Breast epithelium (tissue), 3 donors: Measurements from ENCODE around the gene RHEB.

Source experiments
- POLR2A ChIP-seq: fragments of 450-650 bp; IDR thresholded peaks from one replicate; pipeline ENCODE4 v1.6.1; 2016; ENCODE audit warnings: antibody characterized with exemption, mild to moderate bottlenecking, moderate library complexity
- POLR2AphosphoS5 ChIP-seq, 3 donors: sonication (generic); formaldehyde crosslinking; IDR thresholded peaks; one replicate each; pipeline ENCODE4 v1.6.1; 2017; ENCODE audit warnings: antibody characterized with exemption in 3 of 3
- TF ChIP-seq, protein P1 (sequence below), 3 donors: fragments of 450-650 bp; IDR thresholded peaks; one replicate each; pipeline ENCODE4 v1.5.1; 2016 to 2017; ENCODE audit warnings: antibody characterized with exemption in 3 of 3, mild to moderate bottlenecking in 3 of 3, moderate library complexity in 3 of 3

DNA sequence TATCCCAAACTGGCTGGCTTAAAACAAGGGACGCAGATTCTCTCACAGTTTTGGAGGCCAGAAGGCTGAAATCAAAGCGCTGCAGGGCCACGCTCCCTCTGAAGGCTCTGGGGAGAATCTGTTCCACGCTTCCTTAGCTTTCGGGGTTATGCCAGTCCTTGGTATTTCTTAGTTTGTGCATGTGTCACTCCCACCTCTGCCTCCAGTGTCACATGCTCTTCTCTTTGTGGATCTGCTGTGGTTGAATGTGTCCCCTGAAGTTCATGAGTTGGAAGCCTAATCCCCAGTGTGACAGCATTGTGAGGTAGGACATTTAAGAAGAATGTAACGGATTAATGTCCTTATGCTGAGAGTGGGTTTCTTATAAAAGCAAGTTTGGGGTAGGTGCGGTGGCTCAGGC lies 29.4 kb upstream of the RHEB start:
- no peak for TF ChIP-seq POLR2A
- TF ChIP-seq, protein P1, sequence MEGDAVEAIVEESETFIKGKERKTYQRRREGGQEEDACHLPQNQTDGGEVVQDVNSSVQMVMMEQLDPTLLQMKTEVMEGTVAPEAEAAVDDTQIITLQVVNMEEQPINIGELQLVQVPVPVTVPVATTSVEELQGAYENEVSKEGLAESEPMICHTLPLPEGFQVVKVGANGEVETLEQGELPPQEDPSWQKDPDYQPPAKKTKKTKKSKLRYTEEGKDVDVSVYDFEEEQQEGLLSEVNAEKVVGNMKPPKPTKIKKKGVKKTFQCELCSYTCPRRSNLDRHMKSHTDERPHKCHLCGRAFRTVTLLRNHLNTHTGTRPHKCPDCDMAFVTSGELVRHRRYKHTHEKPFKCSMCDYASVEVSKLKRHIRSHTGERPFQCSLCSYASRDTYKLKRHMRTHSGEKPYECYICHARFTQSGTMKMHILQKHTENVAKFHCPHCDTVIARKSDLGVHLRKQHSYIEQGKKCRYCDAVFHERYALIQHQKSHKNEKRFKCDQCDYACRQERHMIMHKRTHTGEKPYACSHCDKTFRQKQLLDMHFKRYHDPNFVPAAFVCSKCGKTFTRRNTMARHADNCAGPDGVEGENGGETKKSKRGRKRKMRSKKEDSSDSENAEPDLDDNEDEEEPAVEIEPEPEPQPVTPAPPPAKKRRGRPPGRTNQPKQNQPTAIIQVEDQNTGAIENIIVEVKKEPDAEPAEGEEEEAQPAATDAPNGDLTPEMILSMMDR (IDR thresholded peaks at IDR 0.05): no peak
- TF ChIP-seq POLR2AphosphoS5 (IDR thresholded peaks at IDR 0.05): no peak
